GM12864 (cell line): Measurements from ENCODE around the gene ACSF2.

Source experiments
- DNase-seq: peaks from one replicate; pipeline ENCODE4 v3.0.0-alpha.2; 2011; ENCODE audit warnings: low read depth
- H3K4me3 ChIP-seq: 2 replicates; pipeline ENCODE4 v1.5.1; 2011; ENCODE audit warnings: mild to moderate bottlenecking, low read depth, low read length, control low read depth
- CTCF ChIP-seq: IDR thresholded peaks from 2 replicates; pipeline ENCODE4 v1.5.1; 2011; ENCODE audit warnings: low read depth, mild to moderate bottlenecking, moderate library complexity, low read length, control low read depth, inconsistent platforms; ENCODE audit errors: missing control alignments

Gene ACSF2

DNA sequence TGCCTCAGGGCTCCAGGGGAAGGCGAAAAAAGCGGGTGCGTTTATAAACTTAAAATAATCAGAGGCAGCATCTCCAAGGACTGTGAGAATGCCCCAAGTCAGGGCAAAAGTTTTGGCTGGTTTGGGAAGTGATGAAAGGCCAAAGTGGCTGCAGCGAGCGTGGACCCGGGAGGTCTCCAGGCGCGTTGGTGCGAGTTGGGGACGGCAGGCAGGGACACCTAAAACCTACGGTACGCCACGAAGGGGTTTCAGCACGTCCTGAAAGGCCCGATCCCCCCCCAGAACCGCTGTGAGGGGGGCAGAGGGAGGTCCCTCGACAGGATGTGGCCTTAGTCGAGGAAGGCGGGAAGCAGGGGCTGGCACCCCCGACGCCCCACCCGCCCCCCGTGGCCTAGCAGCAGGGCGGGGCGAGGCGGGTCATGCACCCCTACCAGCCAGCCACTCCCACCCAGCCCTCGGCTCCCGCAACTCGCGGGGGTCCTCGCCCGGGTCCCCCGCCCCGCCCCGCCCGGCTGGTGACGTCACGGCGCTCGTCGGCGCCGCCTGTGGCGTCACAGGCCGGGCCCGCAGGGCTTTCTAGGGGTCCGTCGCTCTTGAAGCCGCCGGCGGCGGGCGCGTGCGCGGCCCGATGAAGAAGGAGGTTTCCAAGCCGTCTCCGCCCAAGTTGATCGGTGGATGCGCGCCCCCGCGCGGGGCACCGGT is 82.0 kb downstream of the ACSF2 start, which contains the start of gene MYCBPAP:
Gene MYCBPAP, plus strand, starts transcription at position 569 of the 702 bp plus-strand sequence. CDS start 236 bp downstream, outside the sequence.
- peak; percentile 15 for TF ChIP-seq CTCF
- H3K4me3 ChIP-seq = peak within 1 kb of the TSS; percentile 57
- DNase-seq = peak; percentile 31

DNA sequence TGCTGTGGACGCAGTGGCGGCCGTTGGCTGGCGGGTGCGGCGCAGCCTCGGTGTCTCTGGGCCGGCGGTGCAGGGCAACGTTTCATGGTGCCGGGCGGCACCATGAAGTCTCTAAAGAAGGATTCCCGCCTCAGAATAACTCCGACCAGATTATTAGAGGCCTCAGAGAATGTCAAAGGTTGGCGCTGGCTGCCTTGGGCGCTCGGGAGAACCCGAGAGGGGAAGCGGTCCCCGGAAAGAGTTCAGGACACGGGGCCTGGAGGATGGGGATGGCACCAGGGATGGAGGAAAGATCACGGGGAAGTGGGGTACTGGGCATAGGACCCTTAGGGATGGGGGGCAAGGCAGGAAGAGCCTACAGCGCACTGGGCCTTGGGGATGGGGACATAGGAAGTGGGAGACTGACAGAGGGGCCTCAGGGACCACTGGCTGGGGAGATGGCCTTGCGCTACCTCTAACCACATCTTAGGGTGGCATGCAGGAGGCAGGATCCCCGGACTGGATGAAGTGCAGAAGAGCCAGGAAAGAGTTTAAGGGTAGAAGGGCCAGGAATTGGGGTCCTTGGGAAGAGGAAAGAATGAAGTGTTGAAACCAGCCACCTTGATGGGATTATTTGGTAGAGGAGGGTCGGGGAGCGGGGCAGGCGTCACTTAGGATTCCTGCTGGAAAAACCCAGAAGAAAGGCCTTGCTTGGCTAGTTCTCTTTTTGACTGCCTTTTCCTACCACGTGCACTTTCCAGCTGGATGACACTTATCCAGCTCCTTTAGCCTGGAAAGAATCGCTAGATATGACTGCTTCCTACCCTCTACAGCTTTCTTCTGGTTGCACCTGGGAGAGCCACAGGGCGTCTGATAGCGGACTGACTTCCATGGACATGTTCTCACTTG is 82.8 kb downstream of the ACSF2 start:
- no peak for TF ChIP-seq CTCF
- H3K4me3 ChIP-seq = peak overlapping the region; percentile 57

DNA sequence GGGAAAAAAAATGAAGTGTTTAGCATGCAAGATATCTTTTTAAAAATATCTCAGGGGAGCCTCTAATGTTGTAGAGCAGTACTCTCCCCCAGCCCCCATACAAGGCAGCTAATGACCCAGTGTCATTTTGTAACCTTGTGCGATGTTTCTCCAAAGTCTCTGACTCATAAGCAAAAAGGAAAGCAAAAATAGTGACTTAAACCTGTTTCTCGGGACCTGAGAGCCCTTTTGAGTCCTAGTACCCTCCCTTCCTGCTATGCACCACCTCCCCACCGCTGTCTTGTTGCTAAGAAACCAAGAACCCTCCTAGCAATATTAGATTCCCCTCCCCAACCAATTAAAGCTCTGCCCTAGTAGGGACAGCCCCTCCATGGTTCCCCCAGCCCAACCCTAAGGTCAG is 85.0 kb downstream of the ACSF2 start:
- DNase-seq = peak; percentile 86
- no peak for TF ChIP-seq CTCF
- H3K4me3 ChIP-seq = no peak overlapping the region

More for the DNA sequence above, 82.8 kb downstream of the ACSF2 start:
- DNase-seq = no peak

DNA sequence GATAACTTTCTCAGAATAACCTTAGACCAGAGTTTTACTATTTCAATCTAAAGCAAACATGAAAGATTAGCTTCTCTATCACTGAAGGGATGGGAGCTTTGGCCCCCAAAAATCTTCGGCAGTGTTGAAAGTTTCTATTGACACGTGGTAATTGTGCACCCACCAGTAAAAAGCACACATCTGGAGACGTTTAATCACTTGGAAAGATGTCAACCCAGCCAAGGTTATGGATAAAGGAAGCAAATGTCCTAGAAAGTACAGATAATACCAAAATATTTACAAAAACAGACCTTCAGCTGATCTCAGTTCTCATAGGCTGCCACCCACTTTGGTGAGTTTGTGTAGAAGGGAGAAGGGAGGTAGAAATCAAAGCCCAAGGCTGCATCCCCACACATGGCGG is 87.5 kb downstream of the ACSF2 start:
- no peak for TF ChIP-seq CTCF
- DNase-seq = no peak
- no peak overlapping the region for H3K4me3 ChIP-seq

- H3K4me3 ChIP-seq = no peak overlapping the region
- no peak for TF ChIP-seq CTCF
- DNase-seq = no peak
These were observed 88.4 kb downstream of the ACSF2 start for GRCh38 chr17:50514388-50514787.

- DNase-seq = no peak
- H3K4me3 ChIP-seq = no peak overlapping the region
- TF ChIP-seq CTCF = no peak
These were observed 89.1 kb downstream of the ACSF2 start for GRCh38 chr17:50514936-50515702.
